ENCODE measurements around the gene NCKAP5.

GRCh38 chr2:132881546-132881945 is 686.7 kb downstream of the NCKAP5 start:
- TF ChIP-seq, protein P1, sequence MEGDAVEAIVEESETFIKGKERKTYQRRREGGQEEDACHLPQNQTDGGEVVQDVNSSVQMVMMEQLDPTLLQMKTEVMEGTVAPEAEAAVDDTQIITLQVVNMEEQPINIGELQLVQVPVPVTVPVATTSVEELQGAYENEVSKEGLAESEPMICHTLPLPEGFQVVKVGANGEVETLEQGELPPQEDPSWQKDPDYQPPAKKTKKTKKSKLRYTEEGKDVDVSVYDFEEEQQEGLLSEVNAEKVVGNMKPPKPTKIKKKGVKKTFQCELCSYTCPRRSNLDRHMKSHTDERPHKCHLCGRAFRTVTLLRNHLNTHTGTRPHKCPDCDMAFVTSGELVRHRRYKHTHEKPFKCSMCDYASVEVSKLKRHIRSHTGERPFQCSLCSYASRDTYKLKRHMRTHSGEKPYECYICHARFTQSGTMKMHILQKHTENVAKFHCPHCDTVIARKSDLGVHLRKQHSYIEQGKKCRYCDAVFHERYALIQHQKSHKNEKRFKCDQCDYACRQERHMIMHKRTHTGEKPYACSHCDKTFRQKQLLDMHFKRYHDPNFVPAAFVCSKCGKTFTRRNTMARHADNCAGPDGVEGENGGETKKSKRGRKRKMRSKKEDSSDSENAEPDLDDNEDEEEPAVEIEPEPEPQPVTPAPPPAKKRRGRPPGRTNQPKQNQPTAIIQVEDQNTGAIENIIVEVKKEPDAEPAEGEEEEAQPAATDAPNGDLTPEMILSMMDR (IDR thresholded peaks at IDR 0.05; ENCODE audit: low read depth, low read length) = no peak
- no peak for TF ChIP-seq POLR2A (IDR thresholded peaks at IDR 0.05; ENCODE audit: extremely low read depth, insufficient read length)
- TF ChIP-seq, protein P2, sequence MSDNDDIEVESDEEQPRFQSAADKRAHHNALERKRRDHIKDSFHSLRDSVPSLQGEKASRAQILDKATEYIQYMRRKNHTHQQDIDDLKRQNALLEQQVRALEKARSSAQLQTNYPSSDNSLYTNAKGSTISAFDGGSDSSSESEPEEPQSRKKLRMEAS (IDR thresholded peaks at IDR 0.05; ENCODE audit: low read depth, low read length) = no peak

Data from NB4 (cell line).